ENCODE data around the gene ADAP1.

The ADAP1 gene

GRCh38 chr7:974820-975681 is 20.6 kb upstream of the ADAP1 start, which contains the start of gene COX19:
Gene COX19, minus strand, starts transcription at chr7:975549. Its CDS starts 40 bp downstream, at chr7:975509.
- in situ Hi-C loops (cut with HindIII; ENCODE audit: low sequenced_read_pairs): loop anchor here (25.0 kb wide), 2 partner anchors 187 to 188 kb away; partner anchors contain the start of gene ZFAND2A
- peak within 1 kb of the TSS; percentile 97 for H3K4me3 ChIP-seq (ENCODE audit: low read depth, low read length)
- TF ChIP-seq, protein P1, sequence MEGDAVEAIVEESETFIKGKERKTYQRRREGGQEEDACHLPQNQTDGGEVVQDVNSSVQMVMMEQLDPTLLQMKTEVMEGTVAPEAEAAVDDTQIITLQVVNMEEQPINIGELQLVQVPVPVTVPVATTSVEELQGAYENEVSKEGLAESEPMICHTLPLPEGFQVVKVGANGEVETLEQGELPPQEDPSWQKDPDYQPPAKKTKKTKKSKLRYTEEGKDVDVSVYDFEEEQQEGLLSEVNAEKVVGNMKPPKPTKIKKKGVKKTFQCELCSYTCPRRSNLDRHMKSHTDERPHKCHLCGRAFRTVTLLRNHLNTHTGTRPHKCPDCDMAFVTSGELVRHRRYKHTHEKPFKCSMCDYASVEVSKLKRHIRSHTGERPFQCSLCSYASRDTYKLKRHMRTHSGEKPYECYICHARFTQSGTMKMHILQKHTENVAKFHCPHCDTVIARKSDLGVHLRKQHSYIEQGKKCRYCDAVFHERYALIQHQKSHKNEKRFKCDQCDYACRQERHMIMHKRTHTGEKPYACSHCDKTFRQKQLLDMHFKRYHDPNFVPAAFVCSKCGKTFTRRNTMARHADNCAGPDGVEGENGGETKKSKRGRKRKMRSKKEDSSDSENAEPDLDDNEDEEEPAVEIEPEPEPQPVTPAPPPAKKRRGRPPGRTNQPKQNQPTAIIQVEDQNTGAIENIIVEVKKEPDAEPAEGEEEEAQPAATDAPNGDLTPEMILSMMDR (IDR thresholded peaks at IDR 0.05; ENCODE audit: low read depth, low read length, missing control alignments): no peak
- peak; percentile 72 for DNase-seq (ENCODE audit: low read depth)

GRCh38 chr7:974172-974571 is 19.7 kb upstream of the ADAP1 start:
- in situ Hi-C loops (cut with HindIII; ENCODE audit: low sequenced_read_pairs): loop anchor here (25.0 kb wide), 1 partner anchor 187 kb away; no protein-coding TSS in a partner anchor
- H3K4me3 ChIP-seq (ENCODE audit: low read depth, low read length): peak overlapping the region; percentile 97
- no peak for DNase-seq (ENCODE audit: low read depth)

GRCh38 chr7:973312-973711 is 18.8 kb upstream of the ADAP1 start:
- H3K4me3 ChIP-seq (ENCODE audit: low read depth, low read length): no peak overlapping the region
- DNase-seq (ENCODE audit: low read depth): no peak
- TF ChIP-seq, protein P1 (IDR thresholded peaks at IDR 0.05; ENCODE audit: low read depth, low read length, missing control alignments): no peak
- in situ Hi-C loops (cut with HindIII; ENCODE audit: low sequenced_read_pairs): loop anchor here (25.0 kb wide), 1 partner anchor 186 kb away; no protein-coding TSS in a partner anchor

More at GRCh38 chr7:974172-974571, 19.7 kb upstream of the ADAP1 start:
- TF ChIP-seq, protein P1 (IDR thresholded peaks at IDR 0.05; ENCODE audit: low read depth, low read length, missing control alignments): no peak

DNA sequence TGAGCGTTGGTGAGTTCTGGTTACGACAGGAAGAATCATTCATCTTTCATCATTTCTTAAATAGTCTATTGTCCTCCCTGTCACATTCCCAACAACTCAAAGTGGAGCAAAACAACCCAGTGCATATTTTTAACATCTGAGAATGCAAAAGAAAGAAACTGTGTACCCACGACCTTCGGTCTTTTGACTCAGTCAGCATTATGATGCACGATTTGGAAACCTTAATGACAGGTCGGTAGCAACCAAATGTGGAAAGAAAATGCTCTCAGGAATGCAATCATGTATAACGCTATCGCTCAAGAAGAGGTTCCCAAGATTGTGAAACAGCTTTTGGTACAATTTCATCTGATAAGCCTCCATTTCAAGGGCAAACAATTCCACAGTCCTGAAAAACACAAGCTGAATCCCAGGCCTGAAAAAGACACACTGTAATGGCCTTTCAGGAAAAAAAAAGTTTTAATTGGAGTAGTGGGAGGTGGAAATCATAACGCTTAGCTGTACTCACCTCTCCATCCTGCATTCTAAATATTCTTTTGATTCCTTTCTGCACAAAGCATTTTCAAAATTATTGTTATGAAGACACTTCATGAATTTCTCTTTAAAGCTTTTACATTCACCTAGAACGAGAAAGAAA is 18.3 kb upstream of the ADAP1 start:
- no peak overlapping the region for H3K4me3 ChIP-seq (ENCODE audit: low read depth, low read length)
- no peak for DNase-seq (ENCODE audit: low read depth)
- in situ Hi-C loops (cut with HindIII; ENCODE audit: low sequenced_read_pairs): loop anchor here (25.0 kb wide), 1 partner anchor 185 kb away; no protein-coding TSS in a partner anchor
- TF ChIP-seq, protein P1 (IDR thresholded peaks at IDR 0.05; ENCODE audit: low read depth, low read length, missing control alignments): no peak

DNA sequence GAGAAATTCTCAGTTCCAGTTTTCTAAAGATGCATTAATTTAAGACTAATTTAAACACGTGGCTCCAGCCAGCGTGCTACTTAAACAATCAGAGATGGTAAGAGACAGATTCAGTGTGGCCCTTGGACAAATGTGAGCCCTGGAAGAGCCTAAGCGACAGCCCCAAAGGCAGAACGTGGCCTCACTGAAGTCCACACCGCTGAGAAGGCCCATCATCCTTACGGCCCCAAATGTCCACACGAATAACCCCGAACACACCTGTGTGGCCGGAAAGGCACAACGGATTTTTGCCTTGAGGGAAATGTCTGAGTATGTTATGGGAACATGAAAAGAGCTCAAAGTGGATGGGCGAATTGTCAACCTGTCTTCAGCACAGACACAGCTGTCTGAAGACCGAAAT is 17.6 kb upstream of the ADAP1 start:
- DNase-seq (ENCODE audit: low read depth): no peak
- in situ Hi-C loops (cut with HindIII; ENCODE audit: low sequenced_read_pairs): loop anchor here (25.0 kb wide), 1 partner anchor 185 kb away; no protein-coding TSS in a partner anchor
- no peak overlapping the region for H3K4me3 ChIP-seq (ENCODE audit: low read depth, low read length)
- TF ChIP-seq, protein P1 (IDR thresholded peaks at IDR 0.05; ENCODE audit: low read depth, low read length, missing control alignments): no peak

DNA sequence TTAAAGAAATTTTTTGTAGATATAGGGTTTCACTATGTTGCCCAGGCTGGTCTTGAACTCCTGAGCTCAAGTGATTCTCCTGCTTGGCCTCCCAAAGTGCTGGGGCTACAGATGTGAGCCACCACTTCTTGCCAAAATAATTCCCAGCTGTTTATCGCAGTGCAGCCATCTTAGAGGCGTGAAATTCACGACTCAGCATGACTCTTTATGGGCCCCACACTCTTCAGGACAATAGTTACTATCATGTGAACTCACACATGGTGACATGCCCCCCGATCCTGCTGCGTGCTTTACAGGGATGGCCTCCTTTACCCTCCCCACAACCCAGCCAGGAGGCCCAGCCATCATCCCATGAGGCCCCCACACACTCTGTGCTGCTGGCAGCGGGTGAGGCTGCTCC is 16.3 kb upstream of the ADAP1 start:
- no peak for DNase-seq (ENCODE audit: low read depth)
- in situ Hi-C loops (cut with HindIII; ENCODE audit: low sequenced_read_pairs): loop anchor here (25.0 kb wide), 1 partner anchor 183 kb away; no protein-coding TSS in a partner anchor
- TF ChIP-seq, protein P1 (IDR thresholded peaks at IDR 0.05; ENCODE audit: low read depth, low read length, missing control alignments): no peak

More for the DNA sequence above, 16.3 kb upstream of the ADAP1 start:
- no peak overlapping the region for H3K4me3 ChIP-seq (ENCODE audit: low read depth, low read length)

Data from astrocyte of the cerebellum (primary cell).